Chondrocyte (in vitro differentiated cells): ENCODE measurements around the gene FAM53A. TPM values are rescaled to one million over a fixed set of nuclear protein-coding genes. Genes with fewer than 3 reads are reported as not detected.

Experiments used
- DNase-seq: peaks from one replicate; pipeline ENCODE4 v3.0.0; 2021; ENCODE audit warnings: mixed read lengths, low spot score
- H3K27ac Mint-ChIP-seq: one replicate; pipeline ENCODE4 v1.8.0; 2021; ENCODE audit warnings: mild to moderate bottlenecking, moderate library complexity, mixed read lengths; ENCODE audit not compliant: unreplicated experiment
- H3K27me3 Mint-ChIP-seq: 2 replicates; pipeline ENCODE4 v1.8.0; 2021; ENCODE audit warnings: low read depth, mixed read lengths
- H3K36me3 Mint-ChIP-seq: 2 replicates; pipeline ENCODE4 v1.8.0; 2021; ENCODE audit warnings: low read depth, mixed read lengths
- H3K4me1 Mint-ChIP-seq: 2 replicates; pipeline ENCODE4 v1.8.0; 2021; ENCODE audit warnings: low read depth, mild to moderate bottlenecking, mixed read lengths
- H3K4me3 Mint-ChIP-seq: one replicate; pipeline ENCODE4 v1.8.0; 2021; ENCODE audit warnings: mild to moderate bottlenecking, moderate library complexity, mixed read lengths; ENCODE audit not compliant: unreplicated experiment
- H3K9me3 Mint-ChIP-seq: 2 replicates; pipeline ENCODE4 v1.8.0; 2021; ENCODE audit warnings: low read depth, mixed read lengths
- CTCF ChIP-seq: fragments of 200-600 bp; sonication (generic); IDR thresholded peaks from 2 replicates; pipeline ENCODE4 v1.5.0; 2021; ENCODE audit warnings: antibody characterized with exemption, mild to moderate bottlenecking, moderate library complexity
- long read RNA-seq: library from polyadenylated mRNA; stranded (forward); transcript quantifications from one replicate; pipeline ENCODE4 v2.0.0, GENCODE V29; 2021
- total RNA-seq: library from RNA; stranded (reverse); gene quantifications from 3 replicates; pipeline ENCODE4 v1.2.1, GENCODE V29; 2021

FAM53A gene
- 6.9 to 8.0 TPM (median 7.3 TPM) in 3 replicates for total RNA-seq
- long read RNA-seq, transcript FAM53A-201 (5 exons, 2,802 nt), result major isoform, 5 of 30 reads
- long read RNA-seq, partial matches to known transcripts, result 4 of 30 reads
- long read RNA-seq, other reads (novel, unspliced or antisense), result 20 of 30 reads

- Mint-ChIP-seq H3K4me3 (peak within 1 kb of the TSS; percentile 85), H3K4me1 (peaks cover 12% of the 10 kb centered on the region), H3K9me3 (no peaks in the 10 kb centered on the region), H3K27ac (peak within 1 kb of the TSS; percentile 96), H3K27me3 (no peaks in the 10 kb centered on the region), H3K36me3 (no peaks in the 10 kb centered on the region)
- DNase-seq, result peak; percentile 87
- TF ChIP-seq CTCF, result peak; percentile 23
These were observed at the start of gene FAM53A for GRCh38 chr4:1683736-1684505. Gene FAM53A, minus strand, starts transcription at chr4:1684313. Its CDS starts 15,572 bp downstream, at chr4:1668741.

GRCh38 chr4:1732911-1733310 is 48.8 kb upstream of the FAM53A start:
- H3K4me3 Mint-ChIP-seq, result no peak overlapping the region
- H3K27ac Mint-ChIP-seq, result no peak overlapping the region
- peaks cover 4% of the 10 kb centered on the region for H3K36me3 Mint-ChIP-seq
- H3K4me1 Mint-ChIP-seq, result peaks cover 10% of the 10 kb centered on the region
- H3K9me3 Mint-ChIP-seq, result no peaks in the 10 kb centered on the region
- TF ChIP-seq CTCF, result no peak
- no peak for DNase-seq
- no peaks in the 10 kb centered on the region for H3K27me3 Mint-ChIP-seq

GRCh38 chr4:1731180-1731579 is 47.1 kb upstream of the FAM53A start:
- Mint-ChIP-seq H3K4me1 (peaks cover 27% of the 10 kb centered on the region), H3K4me3 (no peak overlapping the region), H3K9me3 (no peaks in the 10 kb centered on the region), H3K36me3 (peaks cover 3% of the 10 kb centered on the region), H3K27ac (no peak overlapping the region), H3K27me3 (no peaks in the 10 kb centered on the region)
- no peak for DNase-seq
- no peak for TF ChIP-seq CTCF

GRCh38 chr4:1730532-1731135 is 46.5 kb upstream of the FAM53A start:
- H3K4me1 Mint-ChIP-seq, result peaks cover 27% of the 10 kb centered on the region
- no peak for TF ChIP-seq CTCF
- H3K4me3 Mint-ChIP-seq, result no peak overlapping the region
- no peaks in the 10 kb centered on the region for H3K9me3 Mint-ChIP-seq
- DNase-seq, result no peak
- H3K36me3 Mint-ChIP-seq, result peaks cover 3% of the 10 kb centered on the region
- no peaks in the 10 kb centered on the region for H3K27me3 Mint-ChIP-seq
- H3K27ac Mint-ChIP-seq, result no peak overlapping the region
